NCI-H2107 treated with DMSO at 0.1 percent for 48 hours (cell line): ENCODE results near the gene CLDN34.

ENCODE experiments used
- DNase-seq: peaks from one replicate; lab custom pipeline; 2025; ENCODE audit not compliant: unreplicated experiment; lab: John Stamatoyannopoulos, UW

The CLDN34 gene, protein sequence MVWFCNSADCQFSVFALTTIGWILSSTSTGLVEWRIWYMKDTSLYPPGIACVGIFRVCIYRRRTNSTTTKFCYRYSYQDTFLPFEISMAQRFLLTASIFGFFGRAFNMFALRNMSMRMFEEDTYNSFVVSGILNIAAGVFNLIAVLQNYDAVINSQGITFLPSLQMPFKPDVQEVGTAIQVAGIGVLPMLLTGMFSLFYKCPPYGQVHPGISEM

DNA sequence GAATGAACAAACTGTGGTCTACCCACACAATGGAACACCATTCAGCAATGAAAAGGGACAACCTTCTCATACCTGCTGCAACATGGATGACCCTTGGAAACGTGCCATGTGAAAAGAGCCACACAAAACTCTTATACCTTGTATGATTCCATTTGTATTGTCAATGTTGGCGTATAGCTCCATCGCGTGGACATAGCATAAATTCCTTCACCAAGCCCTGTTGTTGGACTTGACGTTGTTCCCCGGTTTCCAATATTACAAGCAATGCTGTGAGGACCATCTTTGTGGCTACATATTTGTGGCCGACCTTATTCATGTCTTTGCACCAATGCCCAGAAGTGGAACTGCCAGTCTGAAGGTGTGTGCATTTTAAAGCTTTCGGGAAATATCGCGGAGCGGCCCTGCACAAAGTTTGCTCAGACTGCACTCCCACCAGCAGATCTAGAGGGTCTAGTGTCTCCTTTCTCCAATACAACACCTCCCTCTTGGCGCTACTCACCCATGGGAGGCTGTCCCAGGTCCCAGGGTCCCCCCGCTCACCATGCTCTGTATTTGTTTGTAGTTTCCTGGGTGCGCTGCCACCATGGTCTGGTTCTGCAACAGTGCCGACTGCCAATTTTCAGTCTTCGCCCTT lies at the start of gene CLDN34:
Gene CLDN34, plus strand, starts transcription at position 584 of the 634 bp plus-strand sequence. Its CDS starts 0 bp downstream, at position 584.
- DNase-seq = no peak

DNA sequence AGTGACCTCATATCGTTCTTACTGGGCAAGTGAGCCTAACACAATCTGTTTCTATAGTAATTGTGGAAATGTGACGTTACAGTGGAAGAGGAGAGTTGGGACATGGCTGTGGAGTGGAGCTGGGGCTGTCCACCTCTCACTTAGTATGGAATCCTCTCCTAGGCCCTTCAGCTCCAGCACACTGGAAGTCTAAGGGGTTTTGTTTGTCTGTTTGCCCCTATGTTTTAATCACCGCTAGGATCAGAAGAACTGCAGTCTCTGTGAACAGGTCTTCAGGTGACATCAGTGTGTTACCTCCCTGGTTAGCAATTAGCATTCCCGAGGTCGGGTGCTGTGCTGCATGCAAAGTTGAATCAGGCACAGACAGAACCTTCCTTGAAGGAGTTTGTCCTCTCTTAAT lies 49.3 kb upstream of the CLDN34 start:
- DNase-seq = no peak

DNA sequence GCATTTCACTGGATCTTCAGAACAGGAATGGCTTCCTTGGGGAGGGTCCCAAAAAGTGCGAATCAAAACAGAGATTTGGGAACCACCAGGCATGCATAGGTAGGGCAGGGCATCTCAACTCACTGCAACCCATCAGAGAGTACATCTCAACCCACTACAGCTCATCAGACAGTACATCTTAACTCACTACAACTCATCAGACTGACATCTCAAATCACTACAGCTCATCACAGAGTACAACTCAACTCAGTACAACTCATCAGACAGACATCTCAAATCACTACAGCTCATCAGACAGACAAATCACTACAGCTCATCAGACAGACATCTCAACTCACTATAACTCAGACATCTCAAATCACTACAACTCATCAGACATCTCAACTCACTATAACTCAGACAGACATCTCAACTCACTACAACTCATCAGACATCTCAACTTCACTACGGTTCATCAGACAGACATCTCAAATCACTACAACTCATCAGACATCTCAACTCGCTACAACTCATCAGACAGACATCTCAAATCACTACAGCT lies 47.5 kb upstream of the CLDN34 start:
- DNase-seq = no peak

DNA sequence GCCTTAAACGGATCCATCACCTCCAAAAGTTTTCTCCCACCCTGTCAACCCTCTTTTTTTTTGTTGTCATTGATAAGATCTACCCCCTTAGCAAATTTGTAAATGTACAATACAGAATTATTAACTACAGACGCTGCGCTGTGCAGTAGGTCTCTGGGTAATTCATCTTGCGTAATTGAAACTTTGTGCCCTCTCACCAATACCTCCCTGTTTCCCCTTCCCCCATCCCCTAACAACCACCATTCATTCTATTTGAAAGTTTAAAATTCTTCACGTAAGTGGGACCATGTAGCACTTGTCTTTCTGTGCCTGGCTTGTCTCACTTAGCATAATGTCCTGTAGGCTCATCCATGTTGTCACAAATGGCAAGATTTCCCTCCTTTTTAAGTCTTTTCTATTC lies 45.8 kb upstream of the CLDN34 start:
- no peak for DNase-seq

DNA sequence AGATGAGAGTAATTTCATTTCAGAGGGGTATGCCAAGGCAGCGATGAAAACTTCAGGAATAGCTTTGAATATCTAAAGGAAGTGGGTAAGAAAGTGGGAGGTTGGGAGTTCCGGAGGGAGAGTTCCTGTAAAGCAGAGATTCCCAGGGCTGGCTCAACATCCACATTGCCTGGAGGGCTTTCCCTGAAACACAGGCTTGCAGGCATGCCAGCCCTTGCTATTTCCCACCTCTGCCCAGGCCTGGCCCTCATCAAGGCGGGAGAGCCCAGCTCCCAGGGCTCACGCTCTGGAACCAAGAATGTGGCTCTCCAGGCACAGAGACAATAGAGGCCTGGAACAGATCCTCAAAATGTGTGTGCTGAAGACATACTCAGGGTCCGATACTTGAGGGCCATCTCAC lies 43.8 kb upstream of the CLDN34 start:
- no peak for DNase-seq

DNA sequence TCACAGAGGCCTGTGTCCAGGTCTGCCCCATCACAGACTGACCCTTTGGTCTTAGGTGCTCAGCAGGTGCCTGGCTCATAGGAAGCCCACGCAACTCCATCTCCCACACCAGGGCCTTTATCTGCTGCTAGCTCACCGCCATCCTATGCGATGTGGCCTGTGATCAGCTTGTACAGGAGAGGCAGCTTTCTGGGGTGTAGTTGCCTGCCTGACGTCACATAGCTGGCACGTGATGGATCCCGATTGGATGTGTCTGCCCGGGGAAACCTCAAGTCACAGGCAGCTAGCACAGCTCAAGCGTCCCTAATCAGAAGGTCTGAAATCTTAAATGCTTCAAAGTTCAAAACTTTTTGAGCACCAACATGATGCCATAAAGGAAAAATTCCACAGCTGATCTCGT lies 41.2 kb upstream of the CLDN34 start:
- no peak for DNase-seq

DNA sequence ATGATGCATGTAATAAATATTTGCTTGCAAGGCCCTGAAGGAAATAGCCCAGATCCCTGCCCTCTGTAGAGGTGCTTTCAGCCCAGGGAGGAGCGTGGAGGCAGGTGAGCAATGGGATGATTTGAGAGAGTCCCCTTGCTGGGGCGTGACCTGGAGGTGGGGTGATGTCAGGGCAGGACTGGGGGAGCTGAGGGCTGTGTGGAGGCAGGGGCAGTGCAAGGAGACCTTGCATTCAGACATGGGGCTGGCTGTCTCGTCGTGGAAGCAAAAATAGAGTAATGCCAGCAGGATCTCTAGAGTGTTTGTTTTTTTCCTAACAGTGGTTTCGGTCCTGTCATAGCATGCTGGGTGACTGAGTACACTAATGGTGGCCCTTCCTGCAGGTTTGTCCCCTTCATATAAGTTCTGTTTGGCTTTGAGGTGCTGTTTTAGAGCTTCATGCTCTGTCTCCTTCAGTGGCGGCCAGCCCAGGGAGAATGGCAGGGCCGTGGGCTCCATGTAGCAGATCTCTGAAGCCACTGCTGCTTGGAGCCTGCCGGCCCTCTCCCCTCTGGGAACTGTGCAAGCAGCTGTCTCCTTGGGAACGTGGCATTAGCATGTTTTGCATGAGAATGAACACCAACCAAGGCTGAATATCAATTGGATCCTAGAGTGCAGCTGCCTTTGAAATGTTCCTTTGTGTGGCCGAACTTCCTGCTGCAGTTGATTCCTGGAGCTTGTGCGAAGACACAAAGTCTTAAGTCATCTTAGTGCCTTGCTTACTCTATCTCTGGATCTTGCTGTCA lies 39.3 kb upstream of the CLDN34 start:
- DNase-seq = peak; percentile 91

DNA sequence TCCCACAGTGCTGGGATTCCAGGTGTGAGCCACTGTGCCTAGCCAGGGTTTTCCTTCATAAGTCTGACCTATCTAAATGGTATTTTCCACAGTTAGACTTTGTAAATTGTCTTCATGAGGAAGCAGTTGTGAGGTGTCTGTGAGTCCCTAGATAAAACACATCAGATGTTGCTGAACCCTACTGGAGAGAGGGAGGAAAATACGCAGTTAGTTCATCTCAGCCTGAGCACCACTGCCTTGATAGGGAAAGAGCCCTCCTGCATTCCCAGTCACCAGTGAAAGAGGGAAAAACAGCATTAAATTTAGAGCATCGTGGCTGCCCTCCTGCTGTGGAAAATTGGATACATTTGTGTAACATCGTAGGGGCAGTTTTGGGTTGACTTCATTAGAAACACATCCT lies 31.7 kb upstream of the CLDN34 start:
- no peak for DNase-seq

DNA sequence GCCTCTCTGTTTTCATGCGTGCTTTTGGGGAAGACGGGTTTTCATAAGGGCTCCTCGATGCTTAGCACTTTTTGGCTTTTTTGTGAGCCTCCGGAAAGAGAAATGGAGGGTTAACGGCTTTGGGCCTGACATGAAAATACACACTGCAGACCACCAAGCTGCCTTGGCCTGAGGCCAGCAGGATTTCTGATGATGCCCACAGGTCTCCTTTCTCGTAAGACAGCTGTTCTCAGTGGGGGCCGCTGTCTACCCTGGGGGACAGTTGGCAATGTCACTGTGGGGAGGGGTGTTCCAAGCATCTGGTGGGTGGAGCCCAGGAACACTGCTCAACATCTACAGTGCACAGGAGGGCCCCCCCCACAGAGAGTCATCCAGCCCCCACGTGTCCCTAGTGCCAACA lies 29.4 kb upstream of the CLDN34 start:
- no peak for DNase-seq

DNA sequence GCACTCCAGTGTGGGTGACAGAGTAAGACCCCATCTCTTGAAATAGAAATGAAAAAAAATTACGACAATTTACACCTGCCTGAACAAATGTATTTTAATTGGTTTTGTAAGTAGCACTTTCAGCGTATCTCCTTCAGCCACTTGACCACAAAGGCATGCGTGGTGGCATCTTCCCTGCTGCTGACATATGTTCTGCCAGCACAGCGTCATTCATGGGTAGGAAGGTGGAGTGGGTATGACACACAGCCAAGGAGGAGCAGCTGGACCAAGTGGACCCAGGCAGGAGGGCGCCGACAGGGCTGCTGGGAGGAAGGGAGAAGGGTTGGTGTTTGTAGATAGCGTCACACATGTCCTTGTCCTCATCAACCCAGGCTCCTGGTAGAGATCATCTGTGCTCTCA lies 28.6 kb upstream of the CLDN34 start:
- DNase-seq = no peak

DNA sequence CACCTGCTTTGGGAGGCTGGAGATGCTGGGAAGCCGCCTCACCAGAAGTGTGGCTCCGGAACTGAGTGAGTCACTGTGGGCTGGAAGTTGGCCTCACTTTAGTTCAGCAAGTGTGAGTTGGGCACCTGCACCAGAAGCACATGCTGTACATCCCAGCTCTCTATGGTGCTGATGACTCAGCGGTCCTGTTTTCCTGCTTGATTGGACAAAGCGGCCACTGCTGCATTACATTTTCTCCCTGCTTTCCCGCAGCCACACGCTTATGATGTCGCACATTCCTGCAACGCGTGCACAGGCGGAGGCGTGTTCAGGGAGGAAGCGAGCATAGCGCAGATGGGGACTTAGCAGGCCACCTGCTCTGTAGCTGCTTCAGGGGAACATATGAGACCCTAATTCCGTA lies 26.7 kb upstream of the CLDN34 start:
- no peak for DNase-seq

DNA sequence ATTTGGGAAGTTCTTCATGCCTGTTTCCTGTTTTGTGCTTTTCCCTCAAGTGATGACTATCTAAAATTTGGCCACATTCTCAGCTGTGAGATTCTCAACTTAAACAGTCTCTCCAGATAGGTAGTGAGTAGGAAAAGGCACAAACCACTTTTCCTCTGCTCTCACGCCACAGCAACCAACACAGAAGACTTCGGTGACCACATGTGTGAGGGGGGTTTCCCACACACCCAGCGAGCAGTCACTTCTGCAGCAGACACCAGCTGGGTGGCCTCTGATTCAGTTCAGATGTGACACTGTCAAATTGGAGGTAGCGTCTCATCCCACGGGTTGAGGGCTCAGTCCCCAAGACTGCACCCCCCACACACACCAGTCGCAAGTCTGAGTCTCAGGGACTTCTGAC lies 25.1 kb upstream of the CLDN34 start:
- no peak for DNase-seq

DNA sequence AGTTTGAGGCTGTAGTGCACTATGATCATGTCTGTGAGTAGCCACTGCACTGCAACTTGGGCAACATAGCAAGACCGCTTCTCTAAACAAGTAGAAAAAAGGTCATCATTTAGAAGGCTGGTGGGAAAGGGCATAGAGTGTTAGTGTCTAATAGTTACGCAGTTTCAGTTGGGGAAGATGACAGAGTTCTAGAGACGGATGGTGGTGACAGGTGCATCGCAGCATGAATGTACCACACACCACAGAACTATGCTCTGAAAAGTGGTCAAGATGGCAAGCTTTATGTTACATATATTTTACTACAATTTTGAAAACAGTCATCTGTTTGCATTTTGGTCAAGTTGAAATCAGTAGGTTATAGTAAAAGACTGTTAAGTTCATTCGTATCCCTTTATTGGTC lies 23.7 kb upstream of the CLDN34 start:
- DNase-seq = no peak

DNA sequence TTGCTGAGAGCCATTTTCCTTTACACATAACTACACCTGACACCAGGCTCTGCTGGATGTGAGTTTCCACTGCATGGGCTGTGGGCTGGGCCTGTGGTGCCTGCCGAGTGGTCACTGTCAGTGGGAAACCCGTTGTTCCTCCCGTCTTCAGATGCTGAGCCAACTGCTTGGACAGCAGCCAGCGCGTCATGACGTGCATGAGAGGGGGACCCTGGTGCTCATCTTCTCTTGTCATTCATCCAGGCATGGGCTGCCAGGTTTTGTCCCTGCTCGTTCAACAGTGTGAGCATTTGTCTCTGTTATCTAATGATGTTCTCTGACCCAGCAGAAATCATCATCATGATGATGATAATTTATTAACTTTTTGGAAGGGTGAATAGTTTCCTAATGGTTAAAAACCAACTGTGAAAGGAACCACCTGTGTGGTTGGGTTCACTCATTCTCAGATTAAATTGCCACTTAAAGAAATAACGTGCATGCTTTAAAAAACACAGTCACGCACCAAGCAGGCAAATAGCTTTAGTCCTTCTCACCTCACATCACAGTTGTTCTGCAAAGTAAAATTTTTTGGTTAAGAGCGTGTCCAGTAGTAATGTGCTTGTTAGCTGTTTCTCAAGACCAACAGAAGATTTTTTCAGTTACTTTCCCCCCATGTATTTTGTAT lies 19.9 kb upstream of the CLDN34 start:
- no peak for DNase-seq

DNA sequence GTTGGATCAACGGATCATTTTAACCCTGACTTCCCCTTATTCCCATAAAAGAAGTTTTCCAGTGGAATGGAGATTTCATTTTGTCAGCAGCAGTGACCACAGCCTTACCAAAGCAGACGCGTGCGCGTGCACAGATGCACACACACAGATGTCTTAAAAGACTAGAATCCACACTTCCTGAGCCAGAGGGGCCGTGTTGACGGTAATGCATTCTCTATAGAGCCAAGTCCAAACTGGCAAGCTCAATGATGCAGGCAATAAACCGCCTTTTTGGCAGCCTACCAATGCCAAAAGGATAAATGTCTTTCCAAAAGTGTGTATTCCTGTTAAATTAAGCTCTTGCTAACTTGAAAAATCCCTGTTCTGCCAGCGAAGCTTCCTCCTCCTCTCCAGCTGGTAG lies 18.8 kb upstream of the CLDN34 start:
- no peak for DNase-seq

DNA sequence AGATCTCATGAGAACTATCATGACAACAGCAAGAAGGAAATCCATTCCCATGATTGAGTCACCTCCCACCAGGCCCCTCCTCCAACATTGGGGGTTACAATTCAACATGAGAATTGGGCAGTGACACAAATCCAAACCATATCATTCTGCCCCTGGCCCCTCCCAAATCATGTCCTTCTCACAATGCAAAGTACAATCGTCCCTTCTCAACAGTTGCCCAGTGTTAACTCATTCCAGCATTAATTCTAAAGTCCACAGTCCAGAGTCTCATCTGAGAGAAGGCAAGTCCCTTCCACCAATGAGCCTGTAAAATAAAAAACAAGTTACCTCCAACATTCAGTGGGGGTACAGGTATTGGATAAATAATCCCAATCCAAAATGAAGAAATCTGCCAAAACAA lies 14.9 kb upstream of the CLDN34 start:
- no peak for DNase-seq

DNA sequence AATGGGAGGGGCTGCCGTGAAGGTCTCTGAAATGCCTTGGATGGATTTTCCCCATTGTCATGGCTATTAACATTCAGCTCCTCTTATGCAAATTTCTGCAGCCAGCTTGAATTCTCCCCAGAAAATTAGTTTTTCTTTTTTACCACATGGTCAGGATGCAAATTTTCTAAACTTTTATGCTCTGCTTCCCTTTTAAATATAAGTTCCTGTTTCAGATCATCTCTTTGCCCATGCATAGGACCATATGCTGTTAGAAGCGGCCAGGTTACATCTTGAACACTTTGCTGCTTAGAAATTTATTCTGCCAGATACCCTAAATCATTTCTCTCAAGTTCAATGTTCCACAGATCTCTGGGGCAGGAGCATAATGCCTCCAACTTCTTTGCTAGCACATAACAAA lies 13.8 kb upstream of the CLDN34 start:
- DNase-seq = no peak

DNA sequence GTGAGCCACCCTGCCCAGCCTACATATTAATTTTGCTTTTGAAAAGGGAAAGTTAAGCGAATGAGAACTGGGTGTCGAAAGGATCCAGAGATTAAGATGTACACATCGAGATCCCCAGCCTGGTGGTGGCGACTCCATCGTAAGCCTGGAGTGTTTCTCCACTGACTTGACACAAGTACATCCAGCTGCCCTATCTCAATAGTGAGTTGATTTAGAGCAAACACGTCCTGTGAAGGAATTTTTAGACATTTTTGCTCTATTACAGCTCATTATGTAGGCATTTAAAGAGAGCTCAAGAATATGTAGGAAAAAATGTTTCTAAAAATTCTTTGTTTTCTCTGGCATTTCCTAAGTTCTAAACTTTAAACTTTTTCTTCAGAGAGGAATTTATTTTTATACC lies 11.7 kb upstream of the CLDN34 start:
- DNase-seq = no peak

DNA sequence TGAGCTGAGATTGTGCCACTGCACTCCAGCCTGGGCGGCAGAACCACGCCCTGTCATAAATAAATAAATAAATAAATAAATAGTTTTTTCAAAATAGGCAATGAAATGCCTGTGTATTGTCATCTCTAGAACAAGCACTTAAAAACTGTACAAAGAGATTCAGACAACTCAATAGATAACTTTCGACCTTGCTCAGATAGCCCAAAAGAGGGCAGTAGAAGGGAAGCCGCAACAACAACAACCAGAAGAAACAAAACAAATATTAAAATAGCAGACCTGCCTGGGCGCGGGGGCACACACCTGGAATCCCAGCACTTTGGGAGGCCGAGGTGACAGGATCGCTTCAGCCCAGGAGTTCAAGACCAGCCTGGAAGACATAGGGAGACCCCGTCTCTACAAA lies 9.4 kb upstream of the CLDN34 start:
- no peak for DNase-seq

DNA sequence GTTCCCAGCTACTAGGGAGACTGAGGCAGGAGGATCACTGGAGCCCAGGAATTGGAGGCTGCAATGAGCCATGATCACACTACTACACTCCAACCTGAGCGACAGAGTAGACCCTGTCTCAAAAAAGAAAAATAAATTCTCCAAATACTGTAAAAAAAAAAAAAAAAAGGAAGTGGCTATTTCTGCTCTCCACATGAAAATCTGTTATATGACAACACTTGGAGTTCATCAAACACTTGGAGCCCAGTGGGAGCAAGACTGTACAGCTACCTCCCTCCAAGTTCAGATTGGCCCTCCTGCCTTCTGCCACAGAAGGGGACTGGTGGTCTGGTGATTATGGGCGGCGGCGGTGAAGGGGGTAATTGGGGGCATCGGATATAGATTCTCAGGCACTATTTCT lies 9.0 kb upstream of the CLDN34 start:
- DNase-seq = no peak

DNA sequence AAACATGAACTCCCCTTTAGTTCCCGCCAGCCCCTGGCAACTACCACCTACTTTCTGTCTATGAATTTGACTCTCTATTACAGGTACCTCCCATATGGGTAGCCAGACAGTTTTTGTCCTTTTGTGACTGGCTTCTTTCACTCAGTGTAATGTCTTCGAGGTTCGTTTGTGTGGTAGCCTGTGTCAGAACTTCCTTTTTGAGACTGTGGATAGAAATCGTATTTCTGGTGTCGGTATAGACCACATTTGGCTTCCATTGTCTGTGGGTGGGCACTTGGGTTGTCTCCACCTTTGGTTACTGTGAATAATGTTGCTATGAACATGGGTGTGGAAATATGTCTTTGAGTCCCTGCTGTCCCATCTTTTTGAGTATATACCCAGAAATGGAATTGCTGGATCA lies 5.4 kb upstream of the CLDN34 start:
- no peak for DNase-seq

DNA sequence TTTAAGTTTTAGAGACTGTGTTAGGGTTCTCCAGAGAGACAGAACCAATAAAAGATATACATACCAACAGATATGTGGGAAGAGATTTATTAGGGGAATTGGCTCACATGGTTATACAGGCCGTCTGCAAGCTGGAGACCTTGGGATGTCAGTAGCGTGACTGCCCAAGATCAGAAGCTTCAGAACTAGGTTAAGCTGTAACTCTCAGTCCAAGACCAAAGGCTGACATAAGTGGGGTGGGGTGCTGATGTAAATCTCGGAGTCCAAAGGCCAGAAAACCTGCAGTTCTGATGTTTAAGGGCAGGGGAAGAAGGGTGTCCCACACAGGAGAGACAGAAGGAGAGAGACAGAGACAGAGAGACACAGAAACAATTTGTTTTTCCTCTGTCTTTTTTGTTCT lies 10.5 kb downstream of the CLDN34 start:
- DNase-seq = no peak
